Bronchial epithelial cell (primary cell): Measurements from ENCODE around the gene KIAA0232. TPM values are rescaled to one million over a fixed set of nuclear protein-coding genes. Genes with fewer than 3 reads are reported as not detected.

ENCODE experiments used
- DNase-seq: peaks from one replicate; pipeline ENCODE4 v3.0.0-alpha.2; 2010; ENCODE audit warnings: low read depth
- FAIRE-seq: peaks from 2 replicates; lab custom pipeline; 2011; peaks lifted over from hg19 to GRCh38; lab: Jason Lieb, UNC
- H3K27me3 ChIP-seq: 2 replicates; pipeline ENCODE4 v1.5.1; 2011; ENCODE audit warnings: low read length; ENCODE audit not compliant: control insufficient read depth, insufficient read depth
- H3K36me3 ChIP-seq: 2 replicates; pipeline ENCODE4 v1.5.1; 2011; ENCODE audit warnings: low read length; ENCODE audit not compliant: control insufficient read depth, insufficient read depth
- H3K4me3 ChIP-seq: 2 replicates; pipeline ENCODE4 v1.5.1; 2011; ENCODE audit warnings: mild to moderate bottlenecking, low read depth, low read length, control low read depth
- total RNA-seq: library from RNA; depleted of rRNA; stranded (reverse); fragments of >200 nt; gene quantifications from 2 replicates; pipeline ENCODE4 v1.2.1, GENCODE V29; 2014
- TF ChIP-seq, protein P1 (sequence below): IDR thresholded peaks from 2 replicates; pipeline ENCODE4 v1.5.1; 2011; ENCODE audit warnings: mild to moderate bottlenecking, moderate library complexity, low read length, control low read depth, inconsistent platforms; ENCODE audit not compliant: insufficient read depth, severe bottlenecking

KIAA0232 gene
- total RNA-seq, 1 donor from 2014 or later, result 20.5 TPM

DNA sequence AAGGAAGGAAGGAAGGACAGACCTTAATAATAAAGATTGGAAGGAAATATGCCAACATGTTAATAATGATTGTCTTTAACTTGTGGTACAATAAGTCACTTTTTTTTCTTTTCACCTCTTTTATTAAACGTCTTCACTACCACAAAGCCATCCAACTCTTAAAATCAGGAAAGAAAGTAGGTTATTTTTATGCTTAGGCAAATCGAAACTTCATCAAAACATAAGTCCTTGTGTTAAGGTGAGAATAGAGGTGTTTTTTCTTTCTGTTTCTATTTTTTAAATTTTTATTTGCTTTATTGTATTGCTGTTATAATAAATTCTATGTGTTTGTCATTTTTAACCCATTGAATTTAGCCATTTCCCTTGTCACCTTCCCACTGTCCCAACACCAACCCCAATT, 40.0 kb upstream of the KIAA0232 start:
- DNase-seq, result no peak
- TF ChIP-seq, protein P1, sequence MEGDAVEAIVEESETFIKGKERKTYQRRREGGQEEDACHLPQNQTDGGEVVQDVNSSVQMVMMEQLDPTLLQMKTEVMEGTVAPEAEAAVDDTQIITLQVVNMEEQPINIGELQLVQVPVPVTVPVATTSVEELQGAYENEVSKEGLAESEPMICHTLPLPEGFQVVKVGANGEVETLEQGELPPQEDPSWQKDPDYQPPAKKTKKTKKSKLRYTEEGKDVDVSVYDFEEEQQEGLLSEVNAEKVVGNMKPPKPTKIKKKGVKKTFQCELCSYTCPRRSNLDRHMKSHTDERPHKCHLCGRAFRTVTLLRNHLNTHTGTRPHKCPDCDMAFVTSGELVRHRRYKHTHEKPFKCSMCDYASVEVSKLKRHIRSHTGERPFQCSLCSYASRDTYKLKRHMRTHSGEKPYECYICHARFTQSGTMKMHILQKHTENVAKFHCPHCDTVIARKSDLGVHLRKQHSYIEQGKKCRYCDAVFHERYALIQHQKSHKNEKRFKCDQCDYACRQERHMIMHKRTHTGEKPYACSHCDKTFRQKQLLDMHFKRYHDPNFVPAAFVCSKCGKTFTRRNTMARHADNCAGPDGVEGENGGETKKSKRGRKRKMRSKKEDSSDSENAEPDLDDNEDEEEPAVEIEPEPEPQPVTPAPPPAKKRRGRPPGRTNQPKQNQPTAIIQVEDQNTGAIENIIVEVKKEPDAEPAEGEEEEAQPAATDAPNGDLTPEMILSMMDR, result no peak
- H3K36me3 ChIP-seq, result no peaks in the 10 kb centered on the region
- no peaks in the 10 kb centered on the region for H3K27me3 ChIP-seq
- H3K4me3 ChIP-seq, result no peak overlapping the region
- FAIRE-seq, result no peak

DNA sequence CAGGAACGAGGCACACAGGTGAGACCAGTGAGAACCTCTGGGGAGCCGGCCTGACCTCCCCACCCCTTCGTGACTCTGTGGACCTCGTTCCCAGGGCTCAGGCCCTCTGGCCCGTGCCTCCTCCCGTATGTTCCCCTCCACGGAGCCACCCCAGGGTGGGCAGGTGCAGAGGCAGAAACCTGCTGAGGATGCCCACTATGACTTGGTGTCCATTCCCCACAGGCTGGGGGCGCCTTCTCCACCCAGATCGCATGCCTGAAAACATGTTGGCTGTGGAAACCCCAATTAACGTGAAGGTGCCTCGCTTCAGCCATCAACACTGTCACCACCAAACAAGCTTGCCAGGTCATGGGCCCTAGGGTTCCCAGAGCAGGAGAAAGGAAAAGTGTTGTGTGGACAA, 39.5 kb upstream of the KIAA0232 start:
- no peak for FAIRE-seq
- Histone ChIP-seq H3K36me3 (no peaks in the 10 kb centered on the region), H3K27me3 (no peaks in the 10 kb centered on the region), H3K4me3 (no peak overlapping the region)
- TF ChIP-seq, protein P1, result no peak
- DNase-seq, result no peak

DNA sequence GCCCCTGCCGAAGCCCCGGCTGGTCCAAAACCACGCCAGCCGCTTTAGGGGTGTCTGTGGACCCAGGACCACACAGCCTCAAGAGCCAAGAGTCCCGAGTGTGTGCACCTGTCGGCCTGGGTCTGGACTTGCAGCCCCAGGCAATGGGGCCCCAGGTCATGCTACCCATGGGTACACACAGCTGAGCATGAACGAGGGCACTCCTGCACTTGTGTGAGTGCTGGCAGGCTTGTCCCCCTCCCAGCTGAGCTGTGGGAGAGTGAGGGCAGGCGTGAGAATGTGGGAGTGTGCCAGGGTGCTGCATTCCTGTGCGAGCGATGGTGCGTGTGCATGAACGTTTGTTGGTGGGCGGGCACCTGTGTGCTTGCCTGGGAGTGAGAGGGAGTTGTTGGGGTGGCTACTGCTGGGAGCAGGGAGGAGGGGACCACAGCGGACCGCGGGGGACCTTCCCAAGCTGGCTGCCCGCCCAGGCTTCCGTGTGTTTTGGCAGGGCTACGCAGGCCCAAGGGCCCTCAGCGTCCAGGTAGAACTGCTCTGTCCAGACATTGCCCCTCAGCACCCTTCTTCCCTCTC, 35.7 kb upstream of the KIAA0232 start:
- FAIRE-seq (no peak), DNase-seq (no peak)

DNA sequence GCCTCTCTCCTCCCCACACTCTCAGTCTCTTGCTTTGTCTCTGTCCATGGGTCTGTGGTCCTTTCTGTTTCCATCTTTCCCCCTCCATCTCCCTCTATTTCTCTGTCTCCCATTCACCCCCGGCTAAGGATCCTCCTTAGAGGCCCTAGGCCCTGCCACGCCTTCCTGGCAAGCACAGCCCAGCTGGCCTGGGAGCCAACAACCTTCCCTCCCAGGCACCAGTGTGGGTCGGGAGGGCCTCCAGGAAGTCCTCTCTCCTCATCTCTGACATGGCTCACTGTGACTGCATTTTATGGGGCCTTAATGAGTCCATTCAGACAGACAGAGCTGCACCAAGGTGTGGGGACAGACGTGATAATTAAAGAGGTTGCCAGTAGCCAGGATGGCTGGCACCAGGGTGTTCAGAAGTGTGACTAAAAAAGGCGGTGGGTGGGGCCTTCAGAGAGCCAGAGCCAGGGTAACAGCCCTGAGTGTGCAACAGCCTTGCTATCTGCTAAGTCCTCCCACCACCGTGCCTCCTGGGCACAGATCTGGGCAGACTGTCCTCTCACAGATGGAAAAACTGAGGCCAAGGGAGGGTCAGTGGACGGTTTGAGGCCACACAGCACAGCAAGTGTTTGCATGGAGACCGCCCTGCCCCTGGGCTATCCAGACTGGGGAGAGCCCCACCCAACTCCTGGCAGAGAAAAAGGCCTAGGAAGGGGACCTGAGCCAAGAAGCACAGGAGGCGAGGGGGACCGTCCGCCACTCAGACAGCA, 35.1 kb upstream of the KIAA0232 start:
- FAIRE-seq, result no peak

More for the DNA sequence above, 35.7 kb upstream of the KIAA0232 start:
- Histone ChIP-seq H3K27me3 (no peaks in the 10 kb centered on the region), H3K36me3 (no peaks in the 10 kb centered on the region), H3K4me3 (no peak overlapping the region)
- TF ChIP-seq, protein P1, result no peak

DNA sequence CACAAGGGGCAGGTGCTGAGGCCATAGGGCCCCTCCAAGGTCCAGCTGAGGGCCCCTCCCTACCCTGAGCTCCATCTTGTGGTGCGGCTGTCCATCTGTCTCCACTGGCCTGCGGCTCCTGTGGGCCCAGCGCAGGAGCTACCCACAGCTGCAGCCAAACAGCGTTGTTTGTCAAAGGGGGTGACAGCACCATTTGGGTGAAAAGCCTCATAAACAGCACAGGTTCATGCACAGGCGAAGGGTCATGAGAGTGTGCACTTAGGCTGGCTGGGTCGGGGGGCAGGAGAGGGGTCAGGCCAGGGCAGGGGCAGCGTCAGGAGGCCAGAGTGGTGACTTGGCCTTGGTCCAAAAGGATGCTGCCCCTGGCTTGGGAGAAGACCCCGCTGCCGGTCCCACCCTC, 34.2 kb upstream of the KIAA0232 start:
- no peaks in the 10 kb centered on the region for H3K27me3 ChIP-seq
- DNase-seq (no peak), FAIRE-seq (no peak)
- H3K36me3 ChIP-seq, result no peaks in the 10 kb centered on the region
- TF ChIP-seq, protein P1, result no peak
- H3K4me3 ChIP-seq, result no peak overlapping the region

More for the DNA sequence above, 35.1 kb upstream of the KIAA0232 start:
- Histone ChIP-seq H3K4me3 (no peak overlapping the region), H3K27me3 (no peaks in the 10 kb centered on the region), H3K36me3 (no peaks in the 10 kb centered on the region)
- peak; percentile 20 for DNase-seq
- TF ChIP-seq, protein P1, result no peak
